Measurements from ENCODE around the gene LRRC66. TPM values are rescaled to one million over a fixed set of nuclear protein-coding genes. Genes with fewer than 3 reads are reported as not detected.

The LRRC66 gene
- total and polyA plus RNA-seq, 9 of the 15 experiments (the other 6 are each of a cell fraction or from before 2014, with no cell fraction given) = not detected

GRCh38 chr4:51958199-51958968 lies 61.8 kb downstream of the LRRC66 start (continued):
- no peak for TF ChIP-seq ZNF3 (CRISPR knock-in tag; IDR thresholded peaks at IDR 0.05)
- no peak for TF ChIP-seq MTA3 (IDR thresholded peaks at IDR 0.05; ENCODE audit: borderline replicate concordance)
- TF ChIP-seq ZNF274 (IDR thresholded peaks at IDR 0.05; ENCODE audit: borderline replicate concordance, low read depth, low read length) = no peak

Small RNA genes lying within 50 kb of the gene (small RNA-seq; reads per million reads assigned to genes)
- not detected for gene AC104784.1

Other genes starting within 250 kb of the LRRC66 start
- gene DCUN1D4, start 177.2 kb downstream of the LRRC66 start, total RNA-seq (2014; rRNA removed) = 15.1 and 17.1 TPM in 2 replicates
- 28.8 and 31.3 TPM in 2 replicates for gene DCUN1D4, start 177.2 kb downstream of the LRRC66 start, total RNA-seq (2014; rRNA removed; fragmentation: Illumina TruSeq; extraction: Trizol)
- 23.0 TPM in 2 replicates for gene DCUN1D4, start 177.2 kb downstream of the LRRC66 start, total RNA-seq (2015; rRNA removed; fragmentation: Illumina TruSeq; extraction: Trizol)
- 33.5 and 35.3 TPM in 2 replicates for gene DCUN1D4, start 177.2 kb downstream of the LRRC66 start, total RNA-seq (2021)
- 61.0 and 73.5 TPM in 2 replicates for gene DCUN1D4, start 177.2 kb downstream of the LRRC66 start, polyA plus RNA-seq (2011; rRNA removed)
- gene DCUN1D4, start 177.2 kb downstream of the LRRC66 start, polyA plus RNA-seq (2014; fragmentation: Illumina TruSeq; extraction: Trizol) = 20.5 and 22.8 TPM in 2 replicates
- gene DCUN1D4, start 177.2 kb downstream of the LRRC66 start, polyA plus RNA-seq (2014; fragmentation: Nextera tagmentation; extraction: Ambion mirVana) = 10 to 100 TPM; 17.0 TPM
- 27.0 and 32.0 TPM in 2 replicates for gene DCUN1D4, start 177.2 kb downstream of the LRRC66 start, polyA plus RNA-seq (2014; rRNA removed)
- gene SGCB, start 17.9 kb upstream of the LRRC66 start, total RNA-seq (2014; rRNA removed) = not detected in 2 replicates
- gene SGCB, start 17.9 kb upstream of the LRRC66 start, total RNA-seq (2014; rRNA removed; fragmentation: Illumina TruSeq; extraction: Trizol) = 0.04 TPM in 1 of 2 replicates, not detected in the other
- gene SGCB, start 17.9 kb upstream of the LRRC66 start, total RNA-seq (2015; rRNA removed; fragmentation: Illumina TruSeq; extraction: Trizol) = not detected in 2 replicates
- 0.09 and 0.20 TPM in 2 replicates for gene SGCB, start 17.9 kb upstream of the LRRC66 start, total RNA-seq (2021)
- 0.08 and 0.13 TPM in 2 replicates for gene SGCB, start 17.9 kb upstream of the LRRC66 start, polyA plus RNA-seq (2011; rRNA removed)
- gene SGCB, start 17.9 kb upstream of the LRRC66 start, polyA plus RNA-seq (2014; fragmentation: Illumina TruSeq; extraction: Trizol) = 0.08 and 0.09 TPM in 2 replicates
- under 1 TPM; 0.01 to 0.06 TPM for gene SGCB, start 17.9 kb upstream of the LRRC66 start, polyA plus RNA-seq (2014; fragmentation: Nextera tagmentation; extraction: Ambion mirVana)
- gene SGCB, start 17.9 kb upstream of the LRRC66 start, polyA plus RNA-seq (2014; rRNA removed) = 0.04 TPM in 1 of 2 replicates, not detected in the other
- not detected in 2 replicates for gene SPATA18, start 30.9 kb upstream of the LRRC66 start, total RNA-seq (2014; rRNA removed)
- gene SPATA18, start 30.9 kb upstream of the LRRC66 start, total RNA-seq (2014; rRNA removed; fragmentation: Illumina TruSeq; extraction: Trizol) = not detected in 2 replicates
- not detected in 2 replicates for gene SPATA18, start 30.9 kb upstream of the LRRC66 start, total RNA-seq (2015; rRNA removed; fragmentation: Illumina TruSeq; extraction: Trizol)
- gene SPATA18, start 30.9 kb upstream of the LRRC66 start, total RNA-seq (2021) = 0.09 TPM in 1 of 2 replicates, not detected in the other
- gene SPATA18, start 30.9 kb upstream of the LRRC66 start, polyA plus RNA-seq (2011; rRNA removed) = not detected in 2 replicates
- not detected in 2 replicates for gene SPATA18, start 30.9 kb upstream of the LRRC66 start, polyA plus RNA-seq (2014; fragmentation: Illumina TruSeq; extraction: Trizol)
- gene SPATA18, start 30.9 kb upstream of the LRRC66 start, polyA plus RNA-seq (2014; fragmentation: Nextera tagmentation; extraction: Ambion mirVana) = not detected
- not detected in 2 replicates for gene SPATA18, start 30.9 kb upstream of the LRRC66 start, polyA plus RNA-seq (2014; rRNA removed)